Epithelial cell of proximal tubule (primary cell): Measurements from ENCODE around the gene AGXT2. TPM values are rescaled to one million over a fixed set of nuclear protein-coding genes. Genes with fewer than 3 reads are reported as not detected.
"Not testable (repeated sequence)": the region's sequence is repeated elsewhere in the genome, so short reads cannot be mapped to it uniquely, and the experiment has no call there.

Source experiments
- DNase-seq: peaks from one replicate; pipeline ENCODE4 v3.0.0-alpha.2; 2011; ENCODE audit warnings: low read depth
- H3K4me3 ChIP-seq: 2 replicates; pipeline ENCODE4 v1.5.1; 2011; ENCODE audit warnings: low read depth, mild to moderate bottlenecking, low read length
- total RNA-seq: library from RNA; depleted of rRNA; stranded (reverse); fragments of >200 nt; gene quantifications from 2 replicates; pipeline ENCODE4 v1.2.3, GENCODE V29; 2015
- TF ChIP-seq, protein P1 (sequence below): conservative IDR thresholded peaks from 2 replicates; pipeline ENCODE4 v1.5.1; 2012; ENCODE audit warnings: low read depth, mild to moderate bottlenecking, low read length

The AGXT2 gene
- total RNA-seq, 1 donor from 2014 or later = not detected

GRCh38 chr5:34977934-34978613, 69.7 kb downstream of the AGXT2 start:
- TF ChIP-seq, protein P1, sequence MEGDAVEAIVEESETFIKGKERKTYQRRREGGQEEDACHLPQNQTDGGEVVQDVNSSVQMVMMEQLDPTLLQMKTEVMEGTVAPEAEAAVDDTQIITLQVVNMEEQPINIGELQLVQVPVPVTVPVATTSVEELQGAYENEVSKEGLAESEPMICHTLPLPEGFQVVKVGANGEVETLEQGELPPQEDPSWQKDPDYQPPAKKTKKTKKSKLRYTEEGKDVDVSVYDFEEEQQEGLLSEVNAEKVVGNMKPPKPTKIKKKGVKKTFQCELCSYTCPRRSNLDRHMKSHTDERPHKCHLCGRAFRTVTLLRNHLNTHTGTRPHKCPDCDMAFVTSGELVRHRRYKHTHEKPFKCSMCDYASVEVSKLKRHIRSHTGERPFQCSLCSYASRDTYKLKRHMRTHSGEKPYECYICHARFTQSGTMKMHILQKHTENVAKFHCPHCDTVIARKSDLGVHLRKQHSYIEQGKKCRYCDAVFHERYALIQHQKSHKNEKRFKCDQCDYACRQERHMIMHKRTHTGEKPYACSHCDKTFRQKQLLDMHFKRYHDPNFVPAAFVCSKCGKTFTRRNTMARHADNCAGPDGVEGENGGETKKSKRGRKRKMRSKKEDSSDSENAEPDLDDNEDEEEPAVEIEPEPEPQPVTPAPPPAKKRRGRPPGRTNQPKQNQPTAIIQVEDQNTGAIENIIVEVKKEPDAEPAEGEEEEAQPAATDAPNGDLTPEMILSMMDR = no peak
- no peak for DNase-seq
- no peak overlapping the region for H3K4me3 ChIP-seq

DNA sequence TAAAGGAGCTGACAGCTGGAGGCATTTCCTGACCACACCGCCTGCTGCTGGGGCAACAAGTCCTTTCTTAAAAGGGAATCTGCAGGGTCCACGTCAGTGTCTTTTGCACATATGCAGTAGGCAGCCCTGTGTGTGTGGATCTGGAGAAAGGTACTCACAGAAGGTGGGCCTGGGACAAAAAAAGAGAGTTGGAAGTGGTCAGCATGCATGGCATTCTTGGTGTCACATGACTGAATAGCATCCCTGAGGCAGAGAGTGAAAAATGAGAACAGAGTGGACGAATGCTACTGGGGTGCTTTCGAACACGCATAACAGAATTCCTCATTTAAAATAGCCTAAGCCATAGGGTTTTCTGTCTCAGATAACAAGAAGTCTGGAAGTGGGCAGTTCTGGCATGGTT, 71.4 kb downstream of the AGXT2 start:
- H3K4me3 ChIP-seq = no peak overlapping the region
- TF ChIP-seq, protein P1 = no peak
- no peak for DNase-seq

DNA sequence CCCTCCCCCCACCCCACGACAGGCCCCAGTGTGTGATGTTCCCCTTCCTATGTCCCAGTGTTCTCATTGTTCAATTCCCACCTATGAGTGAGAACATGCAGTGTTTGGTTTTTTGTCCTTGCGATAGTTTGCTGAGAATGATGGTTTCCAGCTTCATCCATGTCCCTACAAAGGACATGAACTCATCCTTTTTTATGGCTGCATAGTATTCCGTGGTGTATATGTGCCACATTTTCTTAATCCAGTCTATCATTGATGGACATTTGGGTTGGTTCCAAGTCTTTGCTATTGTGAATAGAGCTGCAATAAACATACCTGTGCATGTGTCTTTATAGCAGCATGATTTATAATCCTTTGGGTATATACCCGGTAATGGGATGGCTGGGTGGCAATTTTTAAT, 76.1 kb downstream of the AGXT2 start:
- H3K4me3 ChIP-seq, DNase-seq: not testable (repeated sequence)

DNA sequence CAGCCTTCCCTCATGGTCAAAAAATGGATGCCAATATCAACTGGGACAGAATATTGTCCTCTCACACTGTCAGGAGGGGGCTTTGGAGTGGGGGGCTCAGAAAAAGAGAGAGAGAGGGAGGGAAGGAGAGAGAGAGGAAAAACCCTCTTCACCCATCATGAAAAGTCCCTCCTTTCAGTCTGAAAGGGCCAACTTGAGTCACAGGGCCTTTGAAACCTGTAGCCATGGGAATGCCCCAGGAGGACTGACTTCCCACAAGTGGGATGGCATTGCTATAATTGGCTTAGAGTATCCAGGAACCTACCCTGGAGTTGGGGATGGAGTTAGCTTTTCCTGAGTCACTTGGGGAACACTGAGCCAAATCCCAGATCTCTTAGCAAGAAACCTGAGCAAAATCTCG, 77.2 kb downstream of the AGXT2 start:
- TF ChIP-seq, protein P1 = no peak
- DNase-seq = no peak

DNA sequence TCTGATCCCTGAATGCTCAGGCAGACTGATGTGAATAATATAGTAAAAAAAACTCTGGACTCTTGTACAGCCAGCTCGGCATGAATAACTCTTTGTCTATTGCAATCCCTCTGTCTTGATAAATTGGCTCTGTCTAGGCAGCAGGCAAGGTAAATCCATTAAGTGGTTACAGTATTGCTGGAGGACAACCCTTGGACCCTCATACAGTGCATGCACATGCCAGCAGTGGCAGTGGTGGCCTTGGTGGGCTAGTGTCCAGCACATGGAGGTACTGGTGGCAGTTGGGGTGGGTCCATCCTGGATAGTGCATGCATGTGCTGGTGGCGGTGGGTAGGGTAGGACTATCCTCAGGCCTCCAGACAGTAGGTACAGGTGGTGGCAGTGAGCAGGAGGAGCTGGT, 79.5 kb downstream of the AGXT2 start:
- TF ChIP-seq, protein P1 = no peak
- no peak for DNase-seq
- no peak overlapping the region for H3K4me3 ChIP-seq

More for the DNA sequence above, 77.2 kb downstream of the AGXT2 start:
- H3K4me3 ChIP-seq = no peak overlapping the region

- DNase-seq = no peak
- TF ChIP-seq, protein P1 = no peak
- H3K4me3 ChIP-seq = no peak overlapping the region
Measured at GRCh38 chr5:34967540-34967939, 80.2 kb downstream of the AGXT2 start.

- DNase-seq = peak; percentile 74
- TF ChIP-seq, protein P1 = no peak
- no peak overlapping the region for H3K4me3 ChIP-seq
Measured at GRCh38 chr5:34959323-34959722, 88.4 kb downstream of the AGXT2 start.
